BLaER1 (cell line): ENCODE measurements around the gene FRG2B.
"Not testable (repeated sequence)": the region's sequence is repeated elsewhere in the genome, so short reads cannot be mapped to it uniquely, and the experiment has no call there.

ENCODE experiments used
- H3K27ac ChIP-seq: shearing (Covaris generic); formaldehyde crosslinking; 2 replicates; pipeline ENCODE4 v1.8.1; 2022
- H3K27me3 ChIP-seq: shearing (Covaris generic); formaldehyde crosslinking; 2 replicates; pipeline ENCODE4 v1.8.1; 2022
- H3K36me3 ChIP-seq: shearing (Covaris generic); formaldehyde crosslinking; 2 replicates; pipeline ENCODE4 v1.8.1; 2022
- H3K4me1 ChIP-seq: shearing (Covaris generic); formaldehyde crosslinking; 2 replicates; pipeline ENCODE4 v1.8.1; 2022
- H3K4me2 ChIP-seq: shearing (Covaris generic); formaldehyde crosslinking; 2 replicates; pipeline ENCODE4 v1.8.1; 2022
- H3K4me3 ChIP-seq: shearing (Covaris generic); formaldehyde crosslinking; 2 replicates; pipeline ENCODE4 v1.8.1; 2022
- H3K9ac ChIP-seq: shearing (Covaris generic); formaldehyde crosslinking; 2 replicates; pipeline ENCODE4 v1.8.1; 2022
- H3K9me3 ChIP-seq: shearing (Covaris generic); formaldehyde crosslinking; 2 replicates; pipeline ENCODE4 v1.8.1; 2022
- H4K20me1 ChIP-seq: shearing (Covaris generic); formaldehyde crosslinking; 2 replicates; pipeline ENCODE4 v1.8.1; 2022
- Cebpa-rat ChIP-seq: shearing (Covaris generic); IDR thresholded peaks from 2 replicates; pipeline ENCODE4 v1.8.1; 2022

FRG2B gene

DNA sequence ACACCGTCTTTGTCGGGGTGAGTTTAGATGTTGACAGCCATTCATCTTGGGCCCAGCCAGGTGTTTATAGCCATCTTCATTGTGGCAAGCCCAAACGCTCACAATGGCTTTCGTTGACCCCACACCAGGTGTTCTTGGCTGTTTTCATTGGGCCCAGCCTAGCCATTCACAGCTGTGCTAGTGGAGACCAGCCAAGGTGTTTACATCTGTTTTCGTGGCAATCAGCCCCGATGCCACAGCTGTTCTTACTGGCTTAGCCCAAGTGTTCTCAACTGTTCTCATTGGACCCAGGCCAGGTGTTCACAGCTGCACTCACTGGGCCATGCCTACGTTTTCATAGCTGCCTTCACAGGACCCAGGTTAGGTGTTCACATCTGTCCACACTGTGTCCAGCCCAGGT, 7.7 kb downstream of the FRG2B start:
- H3K4me1 ChIP-seq: no peaks in the 10 kb centered on the region
- no peak overlapping the region; the same call in 1 of the 2 replicates for H3K4me2 ChIP-seq
- no peaks in the 10 kb centered on the region for H4K20me1 ChIP-seq
- no peak overlapping the region for H3K4me3 ChIP-seq
- no peak for TF ChIP-seq Cebpa-rat
- no peaks in the 10 kb centered on the region for H3K36me3 ChIP-seq
- H3K9ac ChIP-seq: no peak overlapping the region
- no peaks in the 10 kb centered on the region for H3K27me3 ChIP-seq
- H3K9me3 ChIP-seq: peaks cover 17% of the 10 kb centered on the region
- no peak overlapping the region for H3K27ac ChIP-seq

DNA sequence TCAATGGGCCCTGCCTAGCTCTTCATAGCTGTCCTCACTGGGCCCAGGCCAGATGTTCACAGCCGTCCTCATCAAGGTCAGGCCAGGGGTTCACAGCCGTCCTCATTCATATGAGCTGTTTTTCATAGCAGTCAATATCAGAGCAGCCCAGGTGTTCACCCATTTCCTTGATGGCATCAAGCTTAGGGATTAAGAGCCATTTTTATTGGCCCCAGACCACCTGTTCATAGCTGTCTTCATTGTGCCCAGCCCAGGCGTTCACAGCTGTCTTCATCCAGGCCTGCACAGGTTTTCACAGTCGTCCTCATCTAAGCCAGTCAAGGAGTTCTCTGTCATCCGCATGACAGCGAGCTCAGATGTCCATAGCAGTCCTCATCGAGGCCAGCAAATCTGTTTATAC, 9.4 kb downstream of the FRG2B start:
- no peak for TF ChIP-seq Cebpa-rat
- H3K4me3 ChIP-seq: no peak overlapping the region
- H3K4me1 ChIP-seq: no peaks in the 10 kb centered on the region
- H3K27me3 ChIP-seq: no peaks in the 10 kb centered on the region
- H3K9me3 ChIP-seq: peaks cover 17% of the 10 kb centered on the region
- no peaks in the 10 kb centered on the region for H4K20me1 ChIP-seq
- H3K4me2 ChIP-seq: no peak overlapping the region
- H3K36me3 ChIP-seq: no peaks in the 10 kb centered on the region
- no peak overlapping the region for H3K27ac ChIP-seq
- no peak overlapping the region for H3K9ac ChIP-seq

DNA sequence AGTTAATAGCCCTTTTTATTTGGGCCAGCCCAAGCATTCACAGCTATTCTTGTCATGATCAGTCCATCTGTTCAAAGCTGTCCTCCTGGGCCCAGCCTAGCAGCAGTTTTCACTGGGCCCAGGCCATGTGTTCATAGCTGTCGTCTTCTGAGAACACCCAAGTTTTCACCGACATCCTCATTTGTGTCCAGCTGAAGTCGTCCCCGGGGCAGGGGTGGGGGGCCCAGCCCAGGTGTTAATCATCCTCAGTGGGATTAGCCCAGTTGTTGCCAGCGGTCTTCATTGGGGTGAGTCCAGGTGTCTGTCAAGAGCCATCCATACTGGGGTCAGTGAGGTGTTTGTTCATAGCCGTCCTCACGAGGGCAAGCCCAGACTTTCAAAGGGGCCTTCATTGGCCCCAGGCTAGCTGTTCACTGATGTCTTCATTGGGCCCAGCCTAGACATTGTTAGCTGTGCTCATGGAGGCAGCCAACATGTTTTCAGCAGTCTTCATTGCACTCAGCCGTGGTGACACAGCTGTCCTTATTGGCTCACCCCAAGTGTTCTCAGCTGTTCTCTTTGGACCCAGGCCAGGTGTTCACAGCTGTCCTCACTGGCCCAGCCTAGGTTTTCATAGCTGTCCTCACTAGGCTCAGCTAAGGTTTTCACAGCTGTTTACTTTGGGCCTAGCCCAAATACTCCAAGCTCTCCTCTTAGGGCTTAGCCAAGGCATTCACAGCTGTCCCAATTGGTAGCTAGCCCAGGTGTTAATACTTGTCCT, 10.0 kb downstream of the FRG2B start:
- H3K36me3 ChIP-seq: no peaks in the 10 kb centered on the region
- TF ChIP-seq Cebpa-rat: no peak
- H3K4me2 ChIP-seq: no peak overlapping the region
- H3K4me1 ChIP-seq: no peaks in the 10 kb centered on the region
- no peaks in the 10 kb centered on the region for H4K20me1 ChIP-seq
- H3K9ac ChIP-seq: no peak overlapping the region
- H3K27ac ChIP-seq: no peak overlapping the region
- no peaks in the 10 kb centered on the region for H3K27me3 ChIP-seq
- no peak overlapping the region for H3K4me3 ChIP-seq
- H3K9me3 ChIP-seq: peaks cover 12% of the 10 kb centered on the region; the same call in 1 of the 2 replicates

DNA sequence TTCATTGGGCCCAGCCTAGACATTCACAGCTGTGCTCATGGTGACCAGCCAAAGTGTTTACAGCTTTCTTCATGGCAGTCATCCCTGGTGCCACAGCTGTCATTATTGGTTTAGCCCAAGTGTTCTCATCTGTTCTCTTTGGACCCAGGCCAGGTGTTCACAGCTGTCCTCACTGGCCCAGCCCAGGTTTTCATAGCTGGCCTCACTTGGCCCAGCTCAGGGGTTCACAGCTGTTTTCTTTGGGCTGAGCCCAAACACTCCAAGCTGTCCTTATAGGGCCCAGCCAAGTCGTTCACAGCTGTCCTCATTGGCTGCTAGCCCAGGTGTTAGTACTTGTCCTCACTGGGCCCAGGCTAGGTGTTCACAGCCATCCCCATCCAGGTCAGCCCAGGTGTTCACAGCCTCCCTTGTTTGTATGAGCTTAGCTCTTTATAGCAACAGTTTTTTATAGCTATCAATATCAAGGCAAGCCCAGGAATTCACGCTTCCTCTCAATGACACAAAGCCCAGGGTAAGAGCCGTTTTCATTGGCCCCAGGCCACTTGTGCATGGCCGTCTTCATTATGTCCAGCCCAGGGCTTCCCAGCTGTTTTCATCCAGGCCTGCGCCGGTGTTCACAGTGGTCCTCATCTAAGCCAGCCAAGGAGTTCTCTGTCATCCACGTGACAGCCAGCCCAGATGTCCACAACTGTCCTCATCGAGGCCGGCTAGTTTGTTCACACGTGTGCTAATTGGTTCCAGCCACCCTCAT, 11.6 kb downstream of the FRG2B start:
- Histone ChIP-seq H3K9ac (no peak overlapping the region), H3K9me3 (0 out of 2 replicates have a peak, but pooled peaks cover 5% of the 10 kb centered on the region)

DNA sequence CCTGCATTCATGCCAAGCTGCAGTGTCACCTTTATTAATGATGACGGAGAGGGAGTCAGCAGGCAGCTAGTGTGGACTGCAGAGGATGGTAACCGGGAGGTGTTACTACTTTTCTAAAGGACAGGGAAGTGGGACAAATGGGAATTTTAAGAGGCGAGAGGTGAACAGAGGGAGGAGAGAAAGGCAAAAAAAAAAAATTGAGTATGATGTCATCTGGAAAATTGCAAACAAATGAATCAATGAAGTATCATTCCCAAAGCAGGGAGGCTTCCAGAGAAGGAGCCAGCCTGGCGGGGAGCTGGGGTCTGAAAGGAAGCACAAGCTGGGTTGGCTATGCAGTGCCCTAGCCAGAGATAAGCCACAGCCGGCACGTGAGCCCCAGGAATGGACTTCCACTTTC, 12.9 kb downstream of the FRG2B start:
- Histone ChIP-seq H3K9ac (no peak overlapping the region), H3K36me3 (no peaks in the 10 kb centered on the region), H3K4me2 (no peak overlapping the region), H3K27me3 (no peaks in the 10 kb centered on the region), H3K4me3 (no peak overlapping the region), H3K27ac (no peak overlapping the region), H3K4me1 (peaks cover 12% of the 10 kb centered on the region), H3K9me3 (peaks cover 9% of the 10 kb centered on the region; the same call in 1 of the 2 replicates), H4K20me1 (no peaks in the 10 kb centered on the region)
- TF ChIP-seq Cebpa-rat: no peak

More for the DNA sequence above, 11.6 kb downstream of the FRG2B start:
- Histone ChIP-seq H3K4me3 (no peak overlapping the region), H3K27me3 (no peaks in the 10 kb centered on the region), H3K36me3 (no peaks in the 10 kb centered on the region), H3K4me2 (no peak overlapping the region), H3K27ac (no peak overlapping the region), H3K4me1 (peaks cover under 1% of the 10 kb centered on the region; the same call in 1 of the 2 replicates), H4K20me1 (no peaks in the 10 kb centered on the region)
- TF ChIP-seq Cebpa-rat: no peak

DNA sequence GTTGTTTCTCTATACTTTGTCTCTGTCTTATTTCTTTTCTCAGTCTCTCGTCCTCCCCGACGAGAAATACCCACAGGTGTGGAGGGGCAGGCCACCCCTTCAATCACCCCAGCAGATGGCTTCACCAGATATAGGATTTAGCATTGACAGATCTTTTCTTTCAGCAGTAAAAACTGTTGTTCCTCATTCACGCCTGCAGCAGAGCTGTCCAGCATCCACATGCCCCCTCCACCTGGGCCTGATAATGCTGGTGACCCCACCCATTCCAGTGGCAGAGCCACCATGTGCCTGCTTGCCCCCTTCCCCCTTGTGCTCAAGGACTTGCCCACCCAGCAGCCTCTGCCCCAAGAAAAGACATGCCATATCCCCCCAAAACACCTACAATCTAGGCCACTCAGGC, 15.5 kb downstream of the FRG2B start:
- H3K4me1 ChIP-seq: peaks cover 12% of the 10 kb centered on the region
- no peak overlapping the region for H3K4me3 ChIP-seq
- no peaks in the 10 kb centered on the region for H3K27me3 ChIP-seq
- H3K36me3 ChIP-seq: no peaks in the 10 kb centered on the region
- H4K20me1 ChIP-seq: no peaks in the 10 kb centered on the region
- H3K9me3 ChIP-seq: peaks cover 31% of the 10 kb centered on the region
- no peak overlapping the region for H3K9ac ChIP-seq
- H3K4me2 ChIP-seq: no peak overlapping the region
- no peak overlapping the region for H3K27ac ChIP-seq
- no peak for TF ChIP-seq Cebpa-rat

DNA sequence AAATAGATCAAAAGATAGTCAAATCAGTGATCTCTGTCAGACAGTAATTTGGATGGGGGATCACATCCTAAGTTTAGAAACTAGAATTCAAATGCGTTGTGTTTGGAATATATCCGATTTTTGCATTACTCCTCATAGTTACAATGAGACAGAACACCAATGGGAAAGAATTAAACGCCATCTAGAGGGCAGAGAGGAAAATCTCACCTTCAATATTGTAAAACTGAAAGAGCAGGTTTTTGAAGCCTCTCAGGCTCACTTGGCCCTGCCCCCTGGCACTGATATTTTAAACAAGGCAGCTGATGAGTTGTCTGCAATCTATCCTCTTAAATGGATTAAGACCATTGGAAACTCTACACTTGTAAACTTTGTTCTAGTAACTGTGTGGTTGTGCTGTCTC, 17.7 kb downstream of the FRG2B start:
- no peak overlapping the region; the same call in 1 of the 2 replicates for H3K4me3 ChIP-seq
- H3K36me3 ChIP-seq: no peaks in the 10 kb centered on the region
- no peak for TF ChIP-seq Cebpa-rat
- H3K9me3 ChIP-seq: peaks cover 52% of the 10 kb centered on the region
- H3K4me1 ChIP-seq: peaks cover 12% of the 10 kb centered on the region
- H3K27ac ChIP-seq: no peak overlapping the region
- H3K27me3 ChIP-seq: no peaks in the 10 kb centered on the region
- peak overlapping the region; percentile 48 for H3K4me2 ChIP-seq
- no peak overlapping the region for H3K9ac ChIP-seq
- H4K20me1 ChIP-seq: no peaks in the 10 kb centered on the region

DNA sequence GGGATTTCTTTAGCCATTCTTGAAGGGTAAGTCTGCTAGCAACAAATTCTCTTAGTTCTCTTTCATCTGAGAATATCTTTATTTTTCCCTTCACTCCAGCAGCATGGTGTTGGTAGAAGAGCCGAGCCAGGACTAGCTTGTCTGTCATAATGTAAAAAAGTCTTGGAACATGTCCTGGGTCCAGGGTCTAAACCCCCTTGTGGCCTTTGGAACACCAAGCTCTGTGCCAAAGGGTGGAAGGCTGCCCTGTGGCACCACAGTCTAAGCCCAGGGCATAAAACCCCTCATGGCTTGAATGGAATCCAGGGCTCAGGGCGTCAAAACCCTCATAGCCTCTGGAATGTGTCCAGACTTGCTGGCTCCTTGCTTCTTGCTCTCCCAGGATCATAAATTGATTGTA, 23.2 kb downstream of the FRG2B start:
- not testable (repeated sequence) for H3K4me2 ChIP-seq, H3K36me3 ChIP-seq, H3K4me1 ChIP-seq, H4K20me1 ChIP-seq, H3K9ac ChIP-seq, H3K27me3 ChIP-seq, H3K4me3 ChIP-seq, H3K27ac ChIP-seq
- H3K9me3 ChIP-seq: peaks cover 48% of the 10 kb centered on the region

DNA sequence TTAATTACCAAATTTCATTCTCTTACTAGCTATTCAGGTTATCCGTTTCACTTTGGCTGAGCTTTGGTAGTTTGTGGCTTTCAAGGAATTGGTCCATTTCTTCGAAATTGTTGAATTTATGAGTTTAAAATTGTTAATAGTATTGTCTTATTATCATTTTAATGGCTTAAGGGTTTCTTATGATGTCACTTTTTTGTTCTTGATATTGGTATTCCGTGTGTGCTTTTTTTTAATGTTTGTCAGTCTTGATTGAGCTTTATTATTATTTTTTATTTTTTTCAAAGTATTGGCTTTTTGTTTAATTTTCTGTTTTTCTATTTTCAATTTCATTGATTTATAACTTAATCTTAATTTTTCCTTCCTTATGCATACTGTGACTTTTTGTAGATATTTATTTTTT, 25.9 kb downstream of the FRG2B start:
- Histone ChIP-seq H3K4me2 (no peak overlapping the region), H3K4me1 (no peaks in the 10 kb centered on the region), H3K9ac (no peak overlapping the region), H3K9me3 (peaks cover 20% of the 10 kb centered on the region), H4K20me1 (no peaks in the 10 kb centered on the region), H3K27ac (no peak overlapping the region), H3K4me3 (no peak overlapping the region), H3K27me3 (no peaks in the 10 kb centered on the region), H3K36me3 (no peaks in the 10 kb centered on the region)
- TF ChIP-seq Cebpa-rat: no peak

DNA sequence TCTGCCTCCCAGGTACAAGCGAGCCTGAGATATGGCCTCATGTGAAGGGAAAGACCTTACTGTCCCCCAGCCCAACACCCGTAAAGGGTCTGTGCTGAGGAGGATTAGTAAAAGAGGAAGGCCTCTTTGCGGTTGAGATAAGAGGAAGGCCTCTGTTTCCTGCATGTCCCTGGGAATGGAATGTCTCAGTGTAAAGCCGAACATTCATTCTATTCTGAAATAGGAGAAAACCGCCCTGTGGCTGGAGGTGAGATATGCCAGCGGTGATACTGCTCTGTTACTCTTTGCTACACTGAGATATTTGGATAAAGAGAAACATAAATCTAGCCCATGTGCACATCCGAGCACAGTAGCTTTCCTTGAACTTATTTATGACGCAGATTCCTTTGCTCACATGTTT, 26.7 kb downstream of the FRG2B start:
- H3K9me3 ChIP-seq: peaks cover 13% of the 10 kb centered on the region
- H3K27ac ChIP-seq, H3K9ac ChIP-seq, H3K27me3 ChIP-seq, H4K20me1 ChIP-seq, H3K4me3 ChIP-seq, H3K36me3 ChIP-seq, H3K4me1 ChIP-seq, H3K4me2 ChIP-seq: not testable (repeated sequence)
